Activated CD8-positive, alpha-beta T cell treated with anti-CD3 and anti-CD28 coated beads for 36 hours (primary cell): ENCODE results near the gene GGT6. TPM values are rescaled to one million over a fixed set of nuclear protein-coding genes. Genes with fewer than 3 reads are reported as not detected.

Experiments
- ATAC-seq: fragments of 200-7000 bp; cut with Tn5 transposase; one replicate; pipeline ENCODE4 v1.10.0; 2021; ENCODE audit warnings: mild to moderate bottlenecking, moderate library complexity
- CTCF ChIA-PET: fragments of 350-600 bp; sonication (Branson Sonifier 250); formaldehyde crosslinking; loops from one replicate; lab custom pipeline; 2021; ENCODE audit warnings: antibody characterized with exemption; lab: Charles Lee
- POLR2A ChIA-PET: fragments of 350-600 bp; sonication (Branson Sonifier 250); formaldehyde crosslinking; loops from one replicate; lab custom pipeline; 2021; ENCODE audit warnings: antibody characterized with exemption; lab: Charles Lee
- DNase-seq: peaks from one replicate; pipeline ENCODE4 v3.0.0-alpha.2; 2020
- H3K27ac Mint-ChIP-seq: one replicate; pipeline ENCODE4 v1.8.0; 2021; ENCODE audit warnings: mild to moderate bottlenecking, mixed read lengths
- H3K27me3 Mint-ChIP-seq: one replicate; pipeline ENCODE4 v1.8.0; 2021; ENCODE audit warnings: mixed read lengths
- H3K36me3 Mint-ChIP-seq: one replicate; pipeline ENCODE4 v1.8.0; 2021; ENCODE audit warnings: low read depth, mixed read lengths
- H3K4me1 Mint-ChIP-seq: one replicate; pipeline ENCODE4 v1.8.0; 2021; ENCODE audit warnings: low read depth, mixed read lengths
- H3K4me3 Mint-ChIP-seq: one replicate; pipeline ENCODE4 v1.8.0; 2021; ENCODE audit warnings: mild to moderate bottlenecking, moderate library complexity, mixed read lengths
- H3K9me3 Mint-ChIP-seq: one replicate; pipeline ENCODE4 v1.8.0; 2021; ENCODE audit warnings: mixed read lengths
- intact Hi-C: fragments of 100-400 bp; cut with micrococcal nuclease; formaldehyde crosslinking; loops from one replicate; pipeline ENCODE4 v1.10.0; 2022
- total RNA-seq, 2 experiments: library from RNA; stranded (reverse); gene quantifications; one replicate each; pipeline ENCODE4 v1.2.3, GENCODE V29; 2021
- TF ChIP-seq, protein P1 (sequence below): fragments of 200-600 bp; IDR thresholded peaks from one replicate; pipeline ENCODE4 v1.8.0; 2022; ENCODE audit warnings: antibody characterized with exemption, mild to moderate bottlenecking

Gene GGT6
- total RNA-seq, 2 experiments from 2014 or later = not detected

DNA sequence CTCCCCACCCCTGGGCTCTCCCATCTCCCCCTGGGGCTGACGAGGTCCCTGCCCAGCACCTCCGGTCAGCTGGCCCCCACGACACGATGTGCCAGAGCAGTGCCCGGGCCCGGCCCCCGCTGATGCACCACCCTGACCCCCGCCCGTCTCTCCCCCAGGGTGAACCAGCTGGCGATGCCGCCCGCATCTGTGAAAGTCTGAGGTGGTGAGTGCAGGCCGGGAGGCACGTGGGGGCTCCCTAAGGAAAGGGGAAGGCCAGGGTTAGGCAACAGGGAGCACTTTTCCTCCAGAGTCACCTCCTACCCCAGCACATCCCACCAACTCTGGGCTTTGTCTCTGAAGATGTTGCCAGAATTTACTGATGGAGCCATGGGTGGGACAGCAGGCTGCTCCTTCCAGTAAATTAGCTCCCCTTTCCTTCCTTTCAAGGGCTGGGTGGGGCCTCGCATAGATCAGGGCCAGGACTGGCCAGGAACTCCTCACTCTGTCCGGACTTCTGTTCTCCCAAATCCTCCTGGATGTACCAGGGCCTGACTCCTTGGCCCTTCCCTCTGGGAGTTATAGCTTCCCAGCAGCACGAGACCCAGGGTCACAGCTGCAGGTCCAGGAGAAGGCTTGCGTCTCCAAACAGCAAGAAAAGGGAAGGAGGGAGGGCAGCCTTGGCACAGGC lies 23.5 kb downstream of the GGT6 start:
- intact Hi-C loops = loop anchor here (10.0 kb wide), 1 partner anchor 112 kb away; no protein-coding TSS in a partner anchor
- TF ChIP-seq, protein P1, sequence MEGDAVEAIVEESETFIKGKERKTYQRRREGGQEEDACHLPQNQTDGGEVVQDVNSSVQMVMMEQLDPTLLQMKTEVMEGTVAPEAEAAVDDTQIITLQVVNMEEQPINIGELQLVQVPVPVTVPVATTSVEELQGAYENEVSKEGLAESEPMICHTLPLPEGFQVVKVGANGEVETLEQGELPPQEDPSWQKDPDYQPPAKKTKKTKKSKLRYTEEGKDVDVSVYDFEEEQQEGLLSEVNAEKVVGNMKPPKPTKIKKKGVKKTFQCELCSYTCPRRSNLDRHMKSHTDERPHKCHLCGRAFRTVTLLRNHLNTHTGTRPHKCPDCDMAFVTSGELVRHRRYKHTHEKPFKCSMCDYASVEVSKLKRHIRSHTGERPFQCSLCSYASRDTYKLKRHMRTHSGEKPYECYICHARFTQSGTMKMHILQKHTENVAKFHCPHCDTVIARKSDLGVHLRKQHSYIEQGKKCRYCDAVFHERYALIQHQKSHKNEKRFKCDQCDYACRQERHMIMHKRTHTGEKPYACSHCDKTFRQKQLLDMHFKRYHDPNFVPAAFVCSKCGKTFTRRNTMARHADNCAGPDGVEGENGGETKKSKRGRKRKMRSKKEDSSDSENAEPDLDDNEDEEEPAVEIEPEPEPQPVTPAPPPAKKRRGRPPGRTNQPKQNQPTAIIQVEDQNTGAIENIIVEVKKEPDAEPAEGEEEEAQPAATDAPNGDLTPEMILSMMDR = no peak
- peaks cover 1% of the 10 kb centered on the region for H3K27me3 Mint-ChIP-seq
- no peak for ATAC-seq
- DNase-seq = no peak
- no peak overlapping the region for H3K27ac Mint-ChIP-seq
- peaks cover 7% of the 10 kb centered on the region for H3K36me3 Mint-ChIP-seq
- CTCF ChIA-PET = no interaction called here
- peaks cover 2% of the 10 kb centered on the region for H3K4me1 Mint-ChIP-seq
- no peak overlapping the region for H3K4me3 Mint-ChIP-seq
- no peaks in the 10 kb centered on the region for H3K9me3 Mint-ChIP-seq
- POLR2A ChIA-PET = interaction anchor here (0.6 to 5.7 kb wide), 12 partner anchors 7 to 374 kb away, joined by 3 to 45 read pairs (median 3); partner anchors contain the start of gene SPNS3

DNA sequence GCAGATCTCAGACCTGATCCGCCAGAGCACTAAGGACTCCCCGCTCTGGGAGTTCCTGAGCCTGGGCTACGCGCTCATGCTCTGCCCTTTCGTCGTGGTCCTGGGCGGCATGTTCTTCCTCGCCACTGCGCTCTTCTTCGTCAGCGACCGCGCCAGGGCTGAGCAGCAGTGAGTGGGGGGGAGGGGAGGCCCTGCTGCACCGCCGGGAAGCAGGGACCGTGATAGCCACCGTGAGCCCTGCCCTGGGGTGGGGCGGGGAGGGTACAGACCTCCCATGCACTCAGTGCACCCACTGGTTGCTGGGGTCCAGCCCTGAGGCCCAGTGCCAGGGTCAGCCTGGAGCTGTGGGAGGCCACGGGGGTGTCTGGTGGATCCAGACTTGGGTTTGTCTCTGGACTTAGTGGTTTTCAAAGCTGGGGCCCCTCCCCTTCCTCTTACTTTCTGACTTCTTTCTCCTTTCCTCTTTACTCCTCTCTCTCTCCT lies 24.1 kb downstream of the GGT6 start:
- no peak for DNase-seq
- H3K36me3 Mint-ChIP-seq = peaks cover 6% of the 10 kb centered on the region
- ATAC-seq = no peak
- intact Hi-C loops = loop anchor here (10.0 kb wide), 1 partner anchor 111 kb away; no protein-coding TSS in a partner anchor
- POLR2A ChIA-PET = interaction anchor here (0.6 to 5.7 kb wide), 9 partner anchors 8 to 373 kb away, joined by 3 to 45 read pairs (median 3); no protein-coding TSS in a partner anchor
- H3K9me3 Mint-ChIP-seq = no peaks in the 10 kb centered on the region
- peaks cover 1% of the 10 kb centered on the region for H3K27me3 Mint-ChIP-seq
- TF ChIP-seq, protein P1 = no peak
- no peak overlapping the region for H3K27ac Mint-ChIP-seq
- no peak overlapping the region for H3K4me3 Mint-ChIP-seq
- H3K4me1 Mint-ChIP-seq = peaks cover 2% of the 10 kb centered on the region
- CTCF ChIA-PET = no interaction called here

DNA sequence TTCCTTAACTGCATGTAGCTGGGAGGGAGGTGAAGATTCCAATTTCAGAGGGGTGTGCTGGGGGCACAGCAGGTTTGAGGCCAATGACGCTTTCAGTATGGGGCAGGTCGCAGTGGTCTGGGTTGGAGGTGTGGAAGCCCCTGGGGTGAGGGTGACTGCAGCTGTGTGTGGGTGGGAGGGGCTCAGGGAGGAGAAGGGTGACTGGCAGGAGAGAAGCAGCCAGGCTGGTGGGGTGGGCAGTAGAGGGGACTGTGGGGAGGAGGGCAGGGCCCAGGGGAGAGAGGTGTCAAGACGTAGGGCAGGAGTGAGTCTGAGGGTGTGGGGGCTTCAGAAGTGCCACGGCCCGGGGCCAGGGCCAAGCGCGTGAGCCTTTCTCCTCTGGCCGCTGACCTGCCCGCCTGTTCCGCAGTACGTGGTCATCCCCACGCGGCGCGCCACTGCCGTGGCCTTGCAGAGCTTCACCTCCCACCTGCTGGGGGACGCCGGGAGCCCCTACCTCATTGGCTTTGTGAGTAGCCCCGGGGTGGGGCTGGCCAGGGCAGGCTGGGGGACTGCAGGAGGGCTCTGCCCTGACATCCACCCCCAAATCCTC lies 24.6 kb downstream of the GGT6 start:
- Mint-ChIP-seq H3K4me1 (peaks cover 2% of the 10 kb centered on the region), H3K4me3 (no peak overlapping the region), H3K36me3 (peaks cover 3% of the 10 kb centered on the region), H3K9me3 (no peaks in the 10 kb centered on the region), H3K27me3 (peaks cover 1% of the 10 kb centered on the region), H3K27ac (no peak overlapping the region)
- intact Hi-C loops = loop anchor here (10.0 kb wide), 1 partner anchor 111 kb away; no protein-coding TSS in a partner anchor
- ATAC-seq (no peak), DNase-seq (no peak)
- ChIA-PET POLR2A (interaction anchor here (0.7 to 2.4 kb wide), 6 partner anchors 9 to 32 kb away, joined by 3 to 9 read pairs (median 4); no protein-coding TSS in a partner anchor), CTCF (no interaction called here)
- TF ChIP-seq, protein P1 = no peak

- H3K9me3 Mint-ChIP-seq = no peaks in the 10 kb centered on the region
- no peak for ATAC-seq
- POLR2A ChIA-PET = interaction anchor here (0.6 to 2.4 kb wide), 6 partner anchors 9 to 524 kb away, joined by 3 to 9 read pairs (median 4); no protein-coding TSS in a partner anchor
- no peak for DNase-seq
- peaks cover 3% of the 10 kb centered on the region for H3K36me3 Mint-ChIP-seq
- no peak overlapping the region for H3K27ac Mint-ChIP-seq
- intact Hi-C loops = loop anchor here (10.0 kb wide), 1 partner anchor 110 kb away; no protein-coding TSS in a partner anchor
- H3K4me3 Mint-ChIP-seq = no peak overlapping the region
- CTCF ChIA-PET = no interaction called here
- TF ChIP-seq, protein P1 = no peak
- peaks cover 1% of the 10 kb centered on the region for H3K27me3 Mint-ChIP-seq
- H3K4me1 Mint-ChIP-seq = peaks cover 2% of the 10 kb centered on the region
These were observed 25.3 kb downstream of the GGT6 start for GRCh38 chr17:4534928-4535666.
